OCI-LY3 (cell line): Measurements from ENCODE around the gene SPRED1.

ENCODE experiments used
- CTCF ChIP-seq: fragments of 200-600, 300-600 bp; sonication (generic); IDR thresholded peaks from 2 replicates; pipeline ENCODE4 v1.5.1; 2014; ENCODE audit warnings: antibody characterized with exemption, low read length, low read depth
- EZH2phosphoT487 ChIP-seq: fragments of 200-600 bp; shearing (Covaris generic); IDR thresholded peaks from 2 replicates; pipeline ENCODE4 v1.6.1; 2018; ENCODE audit warnings: antibody characterized with exemption, mixed run types, low read depth

- TF ChIP-seq CTCF (no peak), EZH2phosphoT487 (no peak)
Observed at GRCh38 chr15:38247336-38247735, 5.3 kb upstream of the SPRED1 start.
